DMS 273 treated with DMSO at 0.1 percent for 48 hours (cell line): ENCODE data around the gene GAS6.
A peak's percentile ranks its signal among the peaks of the same experiment; 100 is the strongest.
"Not testable (repeated sequence)": the region's sequence is repeated elsewhere in the genome, so short reads cannot be mapped to it uniquely, and the experiment has no call there.

Experiments
- DNase-seq: peaks from one replicate; lab custom pipeline; 2025; lab: John Stamatoyannopoulos, UW

The GAS6 gene

DNA sequence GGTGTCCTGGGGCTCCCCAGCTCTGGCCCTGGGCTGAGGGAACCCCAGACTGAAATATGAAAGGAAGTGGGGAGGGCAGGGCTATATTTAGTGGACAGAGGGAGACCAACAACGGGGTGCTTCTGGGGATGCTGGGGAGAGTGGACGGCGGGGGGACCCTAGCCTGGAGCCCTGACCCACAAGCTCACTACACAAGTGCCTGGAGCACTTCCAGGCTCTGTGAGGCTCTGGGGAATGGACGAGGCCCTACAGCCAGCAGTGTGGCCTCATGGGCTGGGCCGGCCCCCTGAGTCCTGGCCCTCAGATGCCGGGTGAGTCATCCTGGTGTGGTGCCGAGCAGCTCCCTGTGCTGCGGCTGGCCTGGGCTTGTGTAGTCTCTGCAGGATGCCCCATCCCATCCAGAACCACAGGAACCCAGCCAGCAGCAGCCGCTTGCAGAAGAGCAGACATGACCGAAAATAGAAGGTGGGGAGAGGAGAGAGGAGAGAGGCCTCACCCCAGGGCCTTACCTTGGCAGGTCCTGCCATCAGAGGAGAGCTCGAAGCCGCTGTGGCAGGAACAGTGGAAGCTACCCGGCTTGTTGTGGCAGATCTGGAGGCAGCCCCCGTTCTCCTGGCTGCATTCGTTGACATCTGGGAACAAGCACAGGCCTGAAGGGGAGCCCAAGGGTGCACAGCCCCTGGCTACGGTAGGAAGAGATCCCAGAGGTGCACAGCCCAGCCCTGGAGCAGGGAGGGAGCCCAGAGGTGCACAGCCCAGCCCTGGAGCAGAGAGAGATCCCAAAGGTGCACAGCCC lies 26.1 kb downstream of the GAS6 start:
- DNase-seq, result peak; percentile 53

DNA sequence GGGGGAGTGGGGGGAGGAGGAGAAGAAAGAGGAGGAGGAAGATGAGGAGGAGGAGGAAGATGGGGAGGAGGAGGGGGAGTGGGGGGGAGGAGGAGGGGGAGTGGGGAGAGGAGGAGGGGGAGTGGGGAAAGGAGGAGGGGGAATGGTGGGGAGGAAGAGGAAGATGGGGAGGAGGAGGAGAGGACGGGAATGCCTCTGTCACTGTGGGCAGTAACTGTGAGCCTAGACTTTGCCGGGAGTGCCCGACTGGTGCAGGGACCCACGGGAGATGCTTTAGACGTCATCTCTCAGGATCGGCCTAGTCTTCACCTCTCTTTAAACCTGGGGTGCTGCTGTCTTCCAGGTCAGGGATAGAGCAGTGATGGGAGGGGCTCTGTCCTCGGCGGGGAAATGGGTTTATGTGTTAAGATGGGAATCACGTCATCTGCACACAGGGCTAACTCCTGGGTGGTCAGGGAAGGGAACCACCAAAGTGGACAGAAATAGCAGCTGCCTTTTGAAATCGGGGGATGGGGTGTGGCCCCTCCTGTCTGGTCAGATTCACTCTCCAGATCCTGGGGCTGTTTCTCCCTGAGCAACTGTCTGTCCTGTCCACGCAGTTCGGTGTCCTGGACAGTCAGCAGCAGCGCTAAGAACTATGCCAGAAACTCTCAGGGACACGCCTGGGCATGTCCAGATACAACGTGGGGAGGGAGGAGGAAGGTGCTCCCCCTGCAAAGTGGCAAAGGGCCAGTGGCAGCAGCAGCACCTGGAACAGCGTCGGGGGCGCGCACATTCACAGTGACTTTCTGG lies 26.9 kb downstream of the GAS6 start:
- DNase-seq, result no peak

DNA sequence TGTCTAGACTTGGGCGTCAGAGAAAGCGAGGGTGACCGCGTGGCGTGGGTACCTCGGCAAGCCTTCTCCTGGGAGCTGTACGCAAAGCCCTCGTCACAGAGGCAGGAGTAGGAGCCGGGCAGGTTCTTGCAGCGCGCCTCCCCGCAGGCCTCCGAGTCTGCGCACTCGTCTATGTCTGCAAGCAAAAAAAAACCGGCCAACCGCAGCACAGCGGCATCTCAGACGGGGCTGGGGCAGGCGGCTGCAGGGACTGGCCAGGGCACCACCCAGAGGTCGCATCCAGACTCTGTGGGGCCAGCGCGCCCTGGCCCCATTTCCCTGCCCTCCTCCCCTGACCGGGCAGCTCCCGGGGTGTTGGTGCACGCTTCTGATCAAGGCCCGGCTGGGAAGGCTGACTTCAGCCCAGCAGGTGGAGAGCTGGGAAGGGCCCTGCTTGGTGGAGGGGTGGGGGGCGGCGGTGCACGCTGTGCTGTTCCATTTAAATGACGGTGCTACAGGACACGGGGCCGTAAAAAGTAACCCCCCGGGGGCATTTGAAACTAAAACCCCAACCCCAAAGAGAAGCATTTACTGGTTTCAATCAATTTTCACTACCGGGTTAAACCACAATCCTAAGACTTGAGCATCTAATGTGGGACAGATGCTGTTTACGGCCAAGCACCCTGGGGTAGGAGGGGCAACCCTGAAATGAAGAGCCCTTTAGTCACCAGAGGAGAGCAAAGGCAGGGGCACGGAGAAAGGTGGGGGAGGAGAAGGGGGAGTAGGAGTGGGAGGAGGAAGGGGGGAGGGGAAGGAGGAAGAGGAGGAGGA lies 28.2 kb downstream of the GAS6 start:
- DNase-seq, result peak; percentile 20

DNA sequence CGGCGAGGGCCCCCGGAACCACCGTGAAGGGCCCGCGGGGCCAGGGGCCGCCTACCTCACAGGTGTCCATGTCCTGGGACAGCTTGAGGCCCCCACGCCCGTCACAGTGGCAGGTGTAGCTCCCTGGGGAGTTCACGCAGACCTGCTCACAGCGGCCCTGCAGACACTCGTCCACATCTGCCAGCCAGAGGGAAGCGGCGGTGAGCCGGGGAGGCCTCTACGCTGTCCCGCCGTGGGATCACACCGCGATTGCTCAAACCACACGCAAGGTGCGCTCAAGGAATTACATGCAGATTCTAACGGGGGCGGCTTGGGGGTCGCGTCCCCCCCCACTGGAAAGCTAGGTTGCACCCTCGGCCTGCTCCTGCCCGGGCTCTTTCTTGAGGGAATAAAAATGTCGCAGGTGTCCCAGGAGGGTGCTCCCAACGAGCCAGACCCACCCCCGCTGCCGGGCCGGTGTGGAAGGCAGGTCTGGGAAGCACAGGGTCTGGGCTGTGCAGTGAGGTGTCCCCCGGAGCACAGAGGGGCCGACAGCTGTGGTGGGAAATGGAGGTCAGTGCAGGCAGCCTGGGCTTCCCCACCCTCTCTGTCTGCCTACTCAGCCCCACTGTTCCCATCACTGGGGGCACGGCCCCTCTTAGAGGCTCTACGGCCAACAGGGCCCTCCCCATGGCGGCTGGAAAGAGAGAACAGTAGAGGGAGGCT lies 29.2 kb downstream of the GAS6 start:
- DNase-seq, result no peak

DNA sequence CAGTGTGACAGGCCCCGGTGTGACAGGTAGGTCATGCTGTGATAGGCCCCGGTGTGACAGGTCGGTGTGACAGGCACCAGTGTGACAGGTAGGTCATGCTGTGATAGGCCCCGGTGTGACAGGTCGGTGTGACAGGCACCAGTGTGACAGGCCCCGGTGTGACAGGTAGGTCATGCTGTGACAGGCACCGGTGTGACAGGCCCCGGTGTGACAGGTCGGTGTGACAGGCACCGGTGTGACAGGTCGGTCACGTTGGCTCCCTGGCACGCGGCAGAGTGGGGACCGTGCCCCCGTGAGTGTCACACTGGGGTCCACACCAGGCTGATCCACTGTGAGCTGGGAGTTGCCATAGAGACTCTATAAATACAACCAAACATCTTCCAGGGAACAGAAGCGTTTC lies 29.9 kb downstream of the GAS6 start:
- DNase-seq, result not testable (repeated sequence)

DNA sequence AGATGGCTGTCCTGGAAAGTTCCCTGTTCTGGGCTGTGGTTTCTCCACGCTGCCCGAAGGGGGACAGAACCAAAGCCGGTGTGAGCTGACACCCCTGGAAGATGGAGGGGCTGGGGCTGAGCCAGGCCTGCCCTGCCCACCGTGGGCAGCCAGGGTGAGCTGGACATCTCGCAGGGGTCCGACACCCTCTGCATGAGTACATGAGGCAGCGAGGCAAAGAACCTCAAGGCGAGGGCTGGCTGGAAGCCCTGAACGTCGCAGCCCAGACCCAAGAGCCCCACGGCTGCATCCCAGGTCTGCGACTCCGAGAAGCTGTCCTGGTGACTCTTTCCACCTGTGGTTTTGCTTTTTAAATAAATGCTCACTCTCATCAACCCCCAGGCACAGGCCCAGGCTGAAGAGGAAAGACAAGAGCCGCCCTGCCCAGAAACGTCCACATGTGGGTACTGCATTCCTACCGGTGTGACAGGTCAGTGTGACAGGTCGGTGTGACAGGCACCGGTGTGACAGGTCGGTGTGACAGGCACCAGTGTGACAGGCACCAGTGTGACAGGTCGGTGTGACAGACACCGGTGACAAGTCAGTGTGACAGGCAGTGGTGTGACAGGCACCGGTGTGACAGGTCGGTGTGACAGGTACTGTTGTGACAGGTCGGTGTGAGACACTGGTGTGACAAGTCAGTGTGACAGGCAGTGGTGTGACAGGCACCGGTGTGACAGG lies 30.6 kb downstream of the GAS6 start:
- DNase-seq, result no peak

GRCh38 chr13:113832631-113833030 lies 31.2 kb downstream of the GAS6 start:
- no peak for DNase-seq

DNA sequence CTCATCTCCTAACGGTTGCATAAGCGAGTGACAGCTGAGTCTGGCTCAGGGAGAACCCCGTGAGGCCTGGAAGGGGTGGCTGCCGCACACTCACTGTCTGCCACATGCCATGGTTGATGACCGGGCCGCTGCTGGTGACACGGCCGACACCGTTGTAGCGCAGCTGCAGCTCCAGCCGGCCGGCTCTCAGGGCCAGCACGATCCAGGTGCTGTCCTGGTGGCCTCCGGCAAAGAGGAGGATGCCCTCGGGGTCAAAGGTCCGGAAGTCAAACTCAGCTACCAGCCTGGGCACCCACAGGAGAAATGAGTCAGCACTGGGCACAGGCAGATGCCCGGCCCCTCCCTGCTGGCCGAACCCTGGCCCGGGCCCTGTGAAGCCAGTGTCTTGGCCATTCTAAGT lies 31.7 kb downstream of the GAS6 start:
- no peak for DNase-seq

- no peak for DNase-seq
Measured at GRCh38 chr13:113831061-113831460, 32.8 kb downstream of the GAS6 start.

GRCh38 chr13:113830426-113830950 lies 33.4 kb downstream of the GAS6 start:
- DNase-seq, result not testable (repeated sequence)

GRCh38 chr13:113828282-113828825 lies 35.5 kb downstream of the GAS6 start:
- DNase-seq, result no peak

- no peak for DNase-seq
Measured at GRCh38 chr13:113827021-113827420, 36.9 kb downstream of the GAS6 start.

- DNase-seq, result not testable (repeated sequence)
Measured at GRCh38 chr13:113826446-113826845, 37.4 kb downstream of the GAS6 start.

DNA sequence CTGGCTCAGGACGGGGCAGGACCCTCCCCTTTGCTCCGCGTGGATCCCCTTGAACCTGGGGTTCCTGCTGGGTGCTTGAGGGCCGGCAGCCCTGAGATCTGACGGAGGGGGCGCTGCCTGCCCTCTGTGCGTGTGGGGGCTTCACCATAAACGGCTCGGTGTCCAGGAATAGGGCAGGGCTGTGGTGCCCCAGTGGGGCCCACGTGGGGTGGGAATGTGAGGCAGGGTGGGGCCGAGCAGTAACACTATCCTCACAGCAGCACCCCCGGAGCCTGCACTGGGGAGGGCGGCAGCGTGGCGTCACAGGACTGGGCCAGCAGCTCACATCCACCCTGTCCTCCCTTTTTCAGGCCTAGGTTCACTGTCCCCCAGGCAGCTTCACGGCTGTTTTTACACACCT lies 38.0 kb downstream of the GAS6 start:
- DNase-seq, result no peak

- no peak for DNase-seq
Measured at GRCh38 chr13:113823771-113824170, 40.1 kb downstream of the GAS6 start.

- DNase-seq, result no peak
Measured at GRCh38 chr13:113822956-113823744, 40.7 kb downstream of the GAS6 start.

DNA sequence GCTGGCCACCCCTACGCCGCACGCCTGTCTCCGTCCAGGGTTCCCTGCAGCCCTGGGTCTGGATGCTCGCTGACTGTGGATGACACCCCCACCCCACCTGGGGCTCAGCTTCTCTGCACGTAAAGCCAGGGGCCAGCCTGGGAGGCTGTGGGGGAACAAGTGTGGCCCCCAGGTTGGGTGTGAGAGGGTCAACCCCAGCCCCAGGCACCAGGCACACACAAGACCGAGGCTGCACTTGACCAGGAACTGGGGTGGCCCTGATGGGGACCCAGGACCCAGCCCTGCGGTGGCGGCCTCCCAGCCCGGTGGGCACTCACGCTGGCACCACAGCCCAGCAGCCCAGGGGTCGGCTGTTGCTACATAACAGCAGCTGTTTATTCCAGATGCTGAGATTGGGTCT lies 41.6 kb downstream of the GAS6 start:
- DNase-seq, result no peak

DNA sequence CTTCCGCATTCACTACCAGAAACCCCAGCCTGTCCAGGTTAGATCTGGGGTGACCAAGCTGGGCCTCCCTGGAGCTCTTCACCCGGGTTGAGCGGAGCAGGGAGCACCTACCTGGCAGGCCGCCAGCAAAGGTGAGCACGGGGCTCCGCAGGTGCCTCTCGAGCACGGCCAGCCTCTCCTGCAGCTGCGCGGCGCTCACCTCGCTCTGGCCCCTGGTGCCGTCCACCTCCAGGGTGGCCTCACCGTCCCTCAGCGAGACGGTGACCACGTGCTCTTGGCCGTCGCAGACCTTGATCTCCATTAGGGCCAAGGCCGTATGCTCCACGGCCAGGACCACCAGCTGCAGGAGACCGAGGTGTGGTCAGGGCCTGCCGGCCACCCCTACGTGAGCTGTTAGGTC lies 42.0 kb downstream of the GAS6 start:
- DNase-seq, result no peak

DNA sequence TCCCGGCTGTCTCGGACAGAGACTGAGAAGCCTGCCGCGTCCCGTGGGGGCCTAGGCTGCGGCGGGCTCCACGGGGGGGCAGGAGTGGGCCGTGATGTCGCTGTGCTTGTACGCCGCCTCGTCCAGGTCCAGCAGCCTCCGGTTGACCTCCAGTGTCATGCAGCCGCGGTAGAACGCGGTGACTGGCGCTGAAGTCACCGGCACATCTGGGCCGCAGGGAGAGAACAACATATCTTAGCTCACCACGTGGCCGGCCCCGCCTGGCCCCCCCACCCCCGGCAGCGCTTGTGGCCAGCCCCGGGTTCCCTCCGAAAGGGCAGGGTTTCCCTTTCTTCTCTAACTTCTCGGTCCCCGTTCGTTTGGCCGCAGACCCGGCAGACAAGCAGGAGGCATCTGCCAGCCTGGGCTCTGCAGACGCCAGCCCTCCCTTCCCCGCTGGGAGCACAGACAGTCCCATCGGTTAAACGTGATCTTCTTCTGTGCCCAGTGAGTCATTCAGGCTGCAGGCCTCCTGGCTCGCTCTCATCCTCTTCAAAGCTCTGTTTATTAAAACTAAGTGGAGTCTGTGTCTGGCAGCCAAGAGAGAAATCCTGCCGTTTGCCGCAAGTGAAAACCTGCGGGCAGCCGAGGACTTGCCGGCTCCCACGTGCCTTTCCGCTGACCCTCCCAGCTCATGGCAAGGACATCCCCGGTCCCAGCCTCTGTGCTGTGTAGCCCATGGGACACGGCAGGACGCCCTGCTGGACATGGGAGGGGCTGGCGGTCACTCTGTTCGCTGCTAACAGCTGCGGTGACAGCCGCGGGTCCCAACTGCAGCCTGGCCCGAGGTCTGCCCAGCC lies 42.8 kb downstream of the GAS6 start:
- DNase-seq, result peak; percentile 80
